22Rv1 (cell line): ENCODE measurements around the gene SPINDOC.

Experiments used
- ZFX ChIP-seq: fragments of 450-650 bp; IDR thresholded peaks from 2 replicates; pipeline ENCODE4 v1.6.1; 2017; ENCODE audit warnings: antibody characterized with exemption, borderline replicate concordance
- TF ChIP-seq, protein P1 (sequence below): fragments of 450-650 bp; IDR thresholded peaks from 2 replicates; pipeline ENCODE4 v1.5.1; 2017; ENCODE audit warnings: mild to moderate bottlenecking

DNA sequence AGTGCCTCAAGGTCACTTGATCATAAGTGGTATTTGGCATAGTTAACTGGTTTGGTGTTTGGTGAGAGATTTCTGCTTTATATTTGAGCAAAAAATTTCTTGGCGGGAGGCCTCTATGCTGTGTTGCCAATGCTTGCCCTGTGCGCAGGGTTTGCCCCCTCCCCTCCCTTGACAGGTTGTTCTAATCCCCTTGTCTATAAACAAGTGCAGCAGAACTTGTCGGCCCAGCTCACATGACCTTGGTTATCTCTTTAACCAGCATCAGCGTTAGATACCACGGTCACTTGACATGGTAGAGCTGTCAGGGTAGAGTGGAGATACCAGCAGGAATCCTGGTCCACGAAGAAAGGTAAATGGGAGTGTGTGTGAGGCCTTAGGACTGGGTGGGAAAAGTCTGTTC lies 61.3 kb downstream of the SPINDOC start:
- TF ChIP-seq, protein P1, sequence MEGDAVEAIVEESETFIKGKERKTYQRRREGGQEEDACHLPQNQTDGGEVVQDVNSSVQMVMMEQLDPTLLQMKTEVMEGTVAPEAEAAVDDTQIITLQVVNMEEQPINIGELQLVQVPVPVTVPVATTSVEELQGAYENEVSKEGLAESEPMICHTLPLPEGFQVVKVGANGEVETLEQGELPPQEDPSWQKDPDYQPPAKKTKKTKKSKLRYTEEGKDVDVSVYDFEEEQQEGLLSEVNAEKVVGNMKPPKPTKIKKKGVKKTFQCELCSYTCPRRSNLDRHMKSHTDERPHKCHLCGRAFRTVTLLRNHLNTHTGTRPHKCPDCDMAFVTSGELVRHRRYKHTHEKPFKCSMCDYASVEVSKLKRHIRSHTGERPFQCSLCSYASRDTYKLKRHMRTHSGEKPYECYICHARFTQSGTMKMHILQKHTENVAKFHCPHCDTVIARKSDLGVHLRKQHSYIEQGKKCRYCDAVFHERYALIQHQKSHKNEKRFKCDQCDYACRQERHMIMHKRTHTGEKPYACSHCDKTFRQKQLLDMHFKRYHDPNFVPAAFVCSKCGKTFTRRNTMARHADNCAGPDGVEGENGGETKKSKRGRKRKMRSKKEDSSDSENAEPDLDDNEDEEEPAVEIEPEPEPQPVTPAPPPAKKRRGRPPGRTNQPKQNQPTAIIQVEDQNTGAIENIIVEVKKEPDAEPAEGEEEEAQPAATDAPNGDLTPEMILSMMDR: no peak
- TF ChIP-seq ZFX: no peak
